Right hindlimb (tissue), 1 donor: ENCODE results near the gene IQGAP2.

Source experiments
- DNase-seq: peaks from one replicate; pipeline ENCODE4 v3.0.0-alpha.2; 2018

IQGAP2 gene

GRCh38 chr5:76385540-76385939, 17.5 kb upstream of the IQGAP2 start:
- DNase-seq = no peak

- DNase-seq = no peak
Observed at GRCh38 chr5:76386360-76386759, 16.7 kb upstream of the IQGAP2 start.

- DNase-seq = no peak
Observed at GRCh38 chr5:76388236-76388635, 14.8 kb upstream of the IQGAP2 start.

- DNase-seq = no peak
Observed at GRCh38 chr5:76388791-76389512, 14.1 kb upstream of the IQGAP2 start.

GRCh38 chr5:76389513-76390154, 13.5 kb upstream of the IQGAP2 start:
- no peak for DNase-seq

GRCh38 chr5:76391014-76391413, 12.1 kb upstream of the IQGAP2 start:
- DNase-seq = no peak

GRCh38 chr5:76393035-76393680, 9.9 kb upstream of the IQGAP2 start:
- DNase-seq = no peak

- no peak for DNase-seq
Observed at GRCh38 chr5:76397200-76397599, 5.9 kb upstream of the IQGAP2 start.

- no peak for DNase-seq
Observed at GRCh38 chr5:76399268-76399667, 3.8 kb upstream of the IQGAP2 start.

GRCh38 chr5:76400466-76400865, 2.6 kb upstream of the IQGAP2 start:
- no peak for DNase-seq

GRCh38 chr5:76401801-76402250, 1.3 kb upstream of the IQGAP2 start:
- no peak for DNase-seq

GRCh38 chr5:76402251-76402885, 717 bp upstream of the IQGAP2 start:
- DNase-seq = peak; percentile 67

GRCh38 chr5:76403766-76404222, 709 bp downstream of the IQGAP2 start:
- peak; percentile 75 for DNase-seq

GRCh38 chr5:76404223-76405211, 1.4 kb downstream of the IQGAP2 start:
- DNase-seq = no peak

GRCh38 chr5:76406014-76406413, 2.9 kb downstream of the IQGAP2 start:
- no peak for DNase-seq

- no peak for DNase-seq
Observed at GRCh38 chr5:76406673-76407072, 3.6 kb downstream of the IQGAP2 start.

- no peak for DNase-seq
Observed at GRCh38 chr5:76408104-76408654, 5.1 kb downstream of the IQGAP2 start.

GRCh38 chr5:76412511-76412910, 9.4 kb downstream of the IQGAP2 start:
- no peak for DNase-seq

- DNase-seq = no peak
Observed at GRCh38 chr5:76413746-76414145, 10.7 kb downstream of the IQGAP2 start.

- no peak for DNase-seq
Observed at GRCh38 chr5:76414788-76415187, 11.7 kb downstream of the IQGAP2 start.

- DNase-seq = no peak
Observed at GRCh38 chr5:76415855-76416254, 12.8 kb downstream of the IQGAP2 start.
